Cardiac muscle cell (in vitro differentiated cells and primary cell): ENCODE measurements around the gene NCSTN. TPM values are rescaled to one million over a fixed set of nuclear protein-coding genes. Genes with fewer than 3 reads are reported as not detected.

Experiments
- DNase-seq, 2 donors: peaks; one replicate each; pipeline versions ENCODE4 v3.0.0 to v3.0.0-alpha.2; 2010 to 2017; ENCODE audit warnings: low read depth in 1 of 2, low spot score in 1 of 2
- H3K27ac ChIP-seq: fragments of 200-600 bp; sonication (generic); 2 replicates; pipeline ENCODE4 v1.5.1; 2016
- H3K27me3 ChIP-seq: fragments of 200-600 bp; sonication (generic); 2 replicates; pipeline ENCODE4 v1.6.0; 2016; ENCODE audit warnings: control low read depth
- H3K36me3 ChIP-seq: fragments of 200-600 bp; sonication (generic); 2 replicates; pipeline ENCODE4 v1.5.1; 2016; ENCODE audit warnings: control low read depth
- H3K4me1 ChIP-seq: fragments of 200-600 bp; sonication (generic); 2 replicates; pipeline ENCODE4 v1.8.1; 2017; ENCODE audit warnings: low read depth, mild to moderate bottlenecking, mixed run types
- H3K4me3 ChIP-seq: fragments of 200-600 bp; sonication (generic); 2 replicates; pipeline ENCODE4 v1.5.1; 2016; ENCODE audit warnings: mild to moderate bottlenecking
- H3K9me3 ChIP-seq: fragments of 200-600 bp; sonication (generic); 2 replicates; pipeline ENCODE4 v1.5.1; 2017; ENCODE audit warnings: low read depth, mild to moderate bottlenecking, control low read depth
- CTCF ChIP-seq: IDR thresholded peaks from 2 replicates; pipeline ENCODE4 v1.5.1; 2012; ENCODE audit warnings: low read depth, mild to moderate bottlenecking, low read length
- polyA plus RNA-seq: library from polyadenylated mRNA; unstranded; fragments of >200 nt; fragmentation: Nextera tagmentation; extraction: Ambion mirVana; gene quantifications from 2 replicates; pipeline ENCODE4 v1.2.1, GENCODE V29; 2016
- total RNA-seq: library from RNA; depleted of rRNA; stranded (reverse); fragments of >200 nt; gene quantifications from 2 replicates; pipeline ENCODE4 v1.2.3, GENCODE V29; 2016

NCSTN gene
- total and polyA plus RNA-seq, 2 experiments from 2014 or later = 55.4 to 113 TPM

GRCh38 chr1:160371756-160372155 is 28.6 kb downstream of the NCSTN start:
- no peaks in the 10 kb centered on the region for H3K27me3 ChIP-seq
- no peaks in the 10 kb centered on the region for H3K9me3 ChIP-seq
- no peaks in the 10 kb centered on the region for H3K36me3 ChIP-seq
- no peak for TF ChIP-seq CTCF
- H3K27ac ChIP-seq = no peak overlapping the region
- no peak overlapping the region for H3K4me3 ChIP-seq
- no peak for DNase-seq
- H3K4me1 ChIP-seq = no peaks in the 10 kb centered on the region

- Histone ChIP-seq H3K4me1 (no peaks in the 10 kb centered on the region), H3K9me3 (no peaks in the 10 kb centered on the region), H3K36me3 (no peaks in the 10 kb centered on the region), H3K4me3 (no peak overlapping the region), H3K27ac (no peak overlapping the region), H3K27me3 (no peaks in the 10 kb centered on the region)
- no peak for TF ChIP-seq CTCF
- peak in 1 of 2 donors; percentile 41 for DNase-seq
Measured at GRCh38 chr1:160373696-160374095, 30.5 kb downstream of the NCSTN start.

GRCh38 chr1:160374306-160375110 is 31.3 kb downstream of the NCSTN start:
- H3K4me1 ChIP-seq = no peaks in the 10 kb centered on the region
- H3K27ac ChIP-seq = no peak overlapping the region
- no peak overlapping the region for H3K4me3 ChIP-seq
- H3K36me3 ChIP-seq = no peaks in the 10 kb centered on the region
- peak in 1 of 2 donors; percentile 30 for DNase-seq
- TF ChIP-seq CTCF = no peak
- no peaks in the 10 kb centered on the region for H3K9me3 ChIP-seq
- H3K27me3 ChIP-seq = no peaks in the 10 kb centered on the region

- Histone ChIP-seq H3K4me1 (no peaks in the 10 kb centered on the region), H3K27ac (no peak overlapping the region), H3K36me3 (no peaks in the 10 kb centered on the region), H3K4me3 (no peak overlapping the region), H3K9me3 (no peaks in the 10 kb centered on the region), H3K27me3 (no peaks in the 10 kb centered on the region)
- peak in 1 of 2 donors; percentile 33 for DNase-seq
- no peak for TF ChIP-seq CTCF
Measured at GRCh38 chr1:160375788-160376524, 32.8 kb downstream of the NCSTN start.

- Histone ChIP-seq H3K27me3 (no peaks in the 10 kb centered on the region), H3K4me1 (no peaks in the 10 kb centered on the region), H3K4me3 (no peak overlapping the region), H3K9me3 (no peaks in the 10 kb centered on the region), H3K27ac (no peak overlapping the region), H3K36me3 (no peaks in the 10 kb centered on the region)
- peak; percentile 97 for TF ChIP-seq CTCF
- DNase-seq = peak; percentile 75 to 81
Measured at GRCh38 chr1:160376525-160377131, 33.4 kb downstream of the NCSTN start.
